Dermis blood vessel endothelial cell (primary cell): ENCODE measurements around the gene ZNF613. TPM values are rescaled to one million over a fixed set of nuclear protein-coding genes. Genes with fewer than 3 reads are reported as not detected.
"Not testable (repeated sequence)": the region's sequence is repeated elsewhere in the genome, so short reads cannot be mapped to it uniquely, and the experiment has no call there.

Source experiments
- DNase-seq: peaks from one replicate; pipeline ENCODE4 v3.0.0; 2010
- total RNA-seq: library from RNA; depleted of rRNA; stranded (reverse); fragments of >200 nt; gene quantifications from 2 replicates; pipeline ENCODE4 v1.2.3, GENCODE V29; 2014

ZNF613 gene
- 7.7 and 8.5 TPM in 2 replicates for total RNA-seq

- DNase-seq: peak; percentile 97
These were observed at the start of gene ZNF613 for GRCh38 chr19:51926784-51927741. TSS of gene ZNF613 (plus strand) at chr19:51927472. CDS start at chr19:51936221, 8,749 bp downstream.

GRCh38 chr19:51882518-51882917 is 44.8 kb upstream of the ZNF613 start:
- DNase-seq: no peak

- DNase-seq: no peak
These were observed 42.6 kb upstream of the ZNF613 start for GRCh38 chr19:51884713-51885112.

- DNase-seq: peak; percentile 95
These were observed 39.5 kb upstream of the ZNF613 start, which contains the start of gene ZNF577 for GRCh38 chr19:51887522-51888498. TSS of gene ZNF577 (minus strand) at chr19:51887951. CDS start at chr19:51880382, 7,569 bp downstream.

- DNase-seq: no peak
These were observed 37.3 kb upstream of the ZNF613 start for GRCh38 chr19:51889934-51890333.

GRCh38 chr19:51891193-51891747 is 36.0 kb upstream of the ZNF613 start:
- DNase-seq: peak; percentile 2

- peak; percentile 8 for DNase-seq
These were observed 25.4 kb upstream of the ZNF613 start for GRCh38 chr19:51901860-51902259.

GRCh38 chr19:51903192-51903591 is 24.1 kb upstream of the ZNF613 start:
- no peak for DNase-seq

GRCh38 chr19:51904331-51905165 is 22.7 kb upstream of the ZNF613 start, which contains the start of gene ZNF649:
TSS of gene ZNF649 (minus strand) at chr19:51905017. CDS start at chr19:51900107, 4,910 bp downstream.
- DNase-seq: peak; percentile 90

GRCh38 chr19:51905206-51905605 is 22.1 kb upstream of the ZNF613 start:
- DNase-seq: no peak

- not testable (repeated sequence) for DNase-seq
These were observed 21.6 kb upstream of the ZNF613 start for GRCh38 chr19:51905639-51906038.

- DNase-seq: not testable (repeated sequence)
These were observed 21.2 kb upstream of the ZNF613 start for GRCh38 chr19:51906108-51906507.

GRCh38 chr19:51907981-51908380 is 19.3 kb upstream of the ZNF613 start:
- not testable (repeated sequence) for DNase-seq

- DNase-seq: no peak
These were observed 11.9 kb upstream of the ZNF613 start for GRCh38 chr19:51915324-51915867.

GRCh38 chr19:51916167-51916566 is 11.1 kb upstream of the ZNF613 start:
- DNase-seq: no peak

- no peak for DNase-seq
These were observed 7.7 kb upstream of the ZNF613 start for GRCh38 chr19:51919606-51920005.

- DNase-seq: peak; percentile 2
These were observed 5.3 kb upstream of the ZNF613 start for GRCh38 chr19:51921949-51922348.

GRCh38 chr19:51926426-51926783 is 867 bp upstream of the ZNF613 start:
- DNase-seq: no peak

GRCh38 chr19:51927859-51928258 is 587 bp downstream of the ZNF613 start:
- DNase-seq: no peak

- no peak for DNase-seq
These were observed 4.6 kb downstream of the ZNF613 start for GRCh38 chr19:51931921-51932320.

GRCh38 chr19:51938936-51939335 is 11.7 kb downstream of the ZNF613 start:
- no peak for DNase-seq
